HG03139 (cell line): Measurements from ENCODE around the gene LSM4.

Experiments used
- ATAC-seq: cut with Tn5 transposase; IDR thresholded peaks from one replicate; pipeline ENCODE4 v1.9.1; 2021; ENCODE audit not compliant: unreplicated experiment

Gene LSM4

DNA sequence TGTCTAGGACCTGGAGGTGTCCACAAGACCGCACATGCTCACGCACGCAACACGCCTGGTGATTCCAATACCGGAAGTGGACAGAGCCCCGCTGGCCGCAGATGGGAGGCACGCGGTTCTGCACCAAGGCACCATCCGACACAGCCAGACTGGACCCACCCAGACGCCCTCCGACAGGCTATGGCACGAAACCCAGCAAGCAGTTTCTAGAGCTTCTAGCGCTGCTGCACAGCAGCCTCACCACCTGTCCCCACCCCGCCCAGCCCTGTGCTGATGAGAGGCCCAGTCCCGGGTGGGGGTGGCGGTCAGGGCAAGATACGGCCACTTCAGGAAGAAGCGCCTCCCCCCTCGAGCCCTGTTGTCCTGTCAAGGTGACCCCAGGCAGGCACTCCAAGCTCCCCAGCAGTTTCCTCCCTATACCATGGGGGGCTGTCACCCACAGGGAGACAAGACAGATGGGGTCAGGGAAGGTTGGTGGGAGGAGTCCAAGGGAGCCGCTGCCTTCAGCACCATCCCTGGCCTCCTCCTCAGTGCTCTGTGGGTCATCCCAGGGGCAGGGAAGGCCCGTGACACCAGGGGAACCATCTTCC lies 11.3 kb downstream of the LSM4 start:
- no peak for ATAC-seq

DNA sequence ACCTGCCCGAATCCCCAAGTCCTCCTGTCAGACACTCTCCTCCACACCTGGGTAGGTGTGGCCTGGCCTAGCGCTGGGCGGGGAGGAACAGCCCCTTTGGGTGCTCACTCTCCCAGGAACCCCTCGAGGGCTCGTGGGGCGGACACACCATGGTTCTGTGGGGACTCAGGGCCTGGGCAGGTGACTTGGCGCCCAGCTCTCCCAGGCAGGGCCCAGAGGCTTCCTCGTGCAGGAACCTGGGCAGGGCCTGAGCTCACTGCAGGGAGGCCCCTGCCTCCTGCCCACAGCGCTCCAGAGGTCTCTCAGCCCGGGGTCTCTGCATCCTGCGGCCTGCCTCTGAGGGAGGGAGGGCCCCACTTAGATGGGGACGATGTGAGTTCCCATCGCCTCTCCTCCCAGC lies 11.9 kb downstream of the LSM4 start:
- no peak for ATAC-seq

DNA sequence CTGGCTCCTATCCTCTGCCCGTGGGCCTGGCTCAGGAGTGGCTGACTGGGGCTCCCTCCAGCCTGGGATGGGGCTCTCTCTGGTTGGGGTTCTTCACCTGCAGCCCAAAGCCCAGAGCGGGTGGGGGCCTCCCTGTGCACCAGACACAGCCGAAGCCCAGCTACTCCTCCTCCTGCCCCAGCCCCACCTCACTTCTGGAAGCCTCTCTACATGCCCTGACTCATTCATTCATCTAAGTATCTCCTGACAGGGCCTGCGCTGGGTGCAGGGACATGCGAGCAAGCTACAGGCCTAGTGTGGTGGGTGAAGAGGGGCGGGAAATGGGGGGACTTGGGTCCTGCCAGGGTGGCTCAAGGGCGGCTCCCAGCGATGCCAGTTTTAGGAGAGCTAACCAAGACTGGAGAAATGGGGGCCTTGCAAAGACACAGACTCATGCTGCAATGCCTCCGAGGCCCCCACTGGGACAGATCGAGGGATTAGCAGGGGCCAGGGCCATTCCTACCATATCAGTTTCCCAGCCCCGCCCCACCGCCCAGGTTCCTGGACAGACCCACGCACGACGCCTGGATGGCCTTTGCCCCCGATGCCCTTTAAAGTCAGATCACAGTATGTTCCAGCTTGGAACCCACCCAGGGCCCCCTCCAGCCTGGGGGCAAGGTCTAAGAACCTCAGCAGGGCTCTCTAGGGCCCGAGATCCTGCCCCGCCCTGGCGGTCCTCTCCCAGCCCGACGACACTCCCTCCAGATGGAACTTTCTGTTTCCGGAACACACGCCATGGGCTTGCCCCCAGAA lies 12.6 kb downstream of the LSM4 start:
- no peak for ATAC-seq

DNA sequence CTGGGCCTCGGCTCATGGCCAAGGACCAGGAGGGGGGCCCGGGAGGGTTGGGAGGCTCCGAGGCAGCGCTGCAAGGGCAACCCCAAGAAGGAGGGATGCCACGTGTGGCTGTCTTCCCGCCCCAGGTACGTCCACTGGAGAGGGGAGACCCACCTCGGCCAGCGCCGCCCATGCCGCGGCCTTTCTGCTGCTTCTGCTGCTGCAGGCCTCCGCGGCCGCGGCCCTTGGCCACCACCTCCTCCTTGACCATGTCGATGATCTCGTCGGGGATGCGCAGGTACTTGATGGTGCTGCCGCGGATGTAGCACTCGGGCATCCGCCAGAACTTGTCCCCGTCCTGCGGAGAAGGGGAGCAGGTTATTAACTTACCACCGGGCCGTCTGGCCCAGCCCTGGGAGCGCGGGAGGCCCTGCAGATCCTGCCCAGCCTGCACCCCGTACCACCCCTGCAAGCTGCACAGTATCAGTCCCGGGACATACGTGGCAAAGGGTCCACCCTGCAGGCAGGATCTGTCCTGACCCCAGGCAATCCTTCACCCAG lies 13.3 kb downstream of the LSM4 start:
- no peak for ATAC-seq

DNA sequence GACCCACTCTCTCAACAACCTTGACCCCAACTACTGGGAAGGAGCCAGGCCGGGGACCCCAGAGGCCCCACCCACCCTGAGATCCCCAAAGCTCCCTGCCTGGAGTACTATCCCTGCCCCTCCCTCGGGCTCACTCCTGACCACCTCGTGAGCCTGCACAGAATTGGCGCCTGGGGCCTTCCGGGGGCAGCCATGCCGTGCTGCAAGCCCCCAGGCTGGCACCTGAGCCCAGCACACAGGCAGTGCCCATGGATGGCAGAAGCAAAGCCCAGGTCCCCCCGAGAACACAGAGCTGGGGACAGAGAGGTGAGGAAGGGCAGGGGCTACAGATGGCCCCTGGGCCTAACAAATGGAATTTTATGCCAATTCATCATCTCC lies 13.9 kb downstream of the LSM4 start:
- no peak for ATAC-seq

DNA sequence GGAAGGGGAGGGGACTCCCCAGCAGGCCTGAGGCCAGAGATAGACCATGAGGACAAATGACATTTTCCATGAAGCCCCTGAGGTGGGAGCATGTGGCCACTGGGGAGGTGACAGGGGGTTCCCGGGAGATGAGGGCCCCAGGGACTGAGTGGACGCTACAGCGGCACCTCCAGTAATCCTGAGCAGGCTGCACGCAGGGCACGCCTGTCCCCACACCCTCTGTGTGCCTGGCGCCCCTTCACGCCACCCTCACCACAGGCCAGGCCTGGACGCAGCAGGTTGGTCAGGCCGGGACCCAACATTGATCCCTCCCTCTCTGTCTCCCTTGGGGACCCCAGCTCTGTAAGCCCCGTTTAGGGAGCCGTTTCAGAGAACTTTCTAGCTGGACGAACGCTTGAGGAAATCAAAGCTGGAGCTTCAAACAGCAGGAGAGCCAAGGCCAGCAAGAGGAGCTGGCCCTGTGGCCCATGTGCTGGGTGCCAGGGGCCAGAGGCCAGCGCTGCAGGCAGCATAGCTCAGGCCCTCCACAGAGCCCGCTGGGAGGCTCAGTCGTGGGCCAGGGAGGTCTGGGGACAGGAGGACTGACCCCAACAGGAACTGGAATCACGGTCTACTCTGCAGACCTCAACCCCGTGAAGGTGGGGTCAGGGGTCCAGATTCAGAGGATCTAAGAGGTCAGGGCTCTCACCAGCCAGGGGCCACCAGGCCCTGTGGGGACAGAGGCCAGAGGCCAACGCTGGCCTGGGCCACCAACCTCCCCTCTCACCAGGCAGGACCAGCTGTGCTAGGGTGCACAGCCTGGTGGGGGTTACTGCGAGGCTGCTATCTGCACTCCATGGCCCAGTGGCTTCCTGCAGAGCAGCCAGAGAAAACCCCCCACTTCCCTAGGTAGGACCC lies 14.6 kb downstream of the LSM4 start:
- no peak for ATAC-seq

DNA sequence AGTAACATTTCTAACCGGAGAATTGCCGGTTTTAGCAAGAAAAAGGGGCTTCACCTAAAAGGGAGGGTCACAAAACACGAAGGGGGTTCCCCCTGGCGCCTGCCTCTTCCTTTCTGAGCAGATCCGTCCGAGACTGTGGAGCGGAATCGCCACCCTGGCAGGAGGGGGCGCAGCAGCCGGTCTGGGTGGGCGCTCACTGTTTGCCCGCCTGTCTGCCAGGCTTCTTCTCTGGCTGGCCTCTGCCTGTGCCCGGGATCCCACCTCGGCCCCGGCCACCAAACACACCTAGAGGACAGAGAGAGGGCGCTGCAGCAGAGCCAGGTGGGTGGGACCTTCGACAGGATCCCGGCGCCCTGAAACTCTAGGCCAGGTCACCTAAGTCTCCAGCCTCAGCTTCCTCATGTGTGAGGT lies 15.6 kb downstream of the LSM4 start:
- ATAC-seq, result no peak

DNA sequence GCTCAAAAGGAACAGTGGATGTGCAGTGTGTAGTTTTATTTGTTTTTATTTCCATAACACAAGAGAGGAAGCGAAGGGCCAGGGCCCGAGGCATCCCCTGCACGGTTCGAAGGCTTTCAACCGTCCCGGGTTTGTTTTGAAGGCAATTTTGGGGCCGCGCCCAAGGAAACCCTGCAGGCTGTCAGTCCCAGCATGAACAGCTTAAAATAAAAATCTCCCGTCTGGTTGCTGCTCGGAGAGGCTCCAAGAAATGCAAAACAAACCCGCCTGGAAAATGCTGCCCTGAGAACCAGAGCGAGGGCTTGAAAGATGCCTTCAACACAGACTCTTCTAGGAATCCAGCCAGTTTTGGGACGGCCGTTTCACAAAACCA lies 16.0 kb downstream of the LSM4 start:
- no peak for ATAC-seq

DNA sequence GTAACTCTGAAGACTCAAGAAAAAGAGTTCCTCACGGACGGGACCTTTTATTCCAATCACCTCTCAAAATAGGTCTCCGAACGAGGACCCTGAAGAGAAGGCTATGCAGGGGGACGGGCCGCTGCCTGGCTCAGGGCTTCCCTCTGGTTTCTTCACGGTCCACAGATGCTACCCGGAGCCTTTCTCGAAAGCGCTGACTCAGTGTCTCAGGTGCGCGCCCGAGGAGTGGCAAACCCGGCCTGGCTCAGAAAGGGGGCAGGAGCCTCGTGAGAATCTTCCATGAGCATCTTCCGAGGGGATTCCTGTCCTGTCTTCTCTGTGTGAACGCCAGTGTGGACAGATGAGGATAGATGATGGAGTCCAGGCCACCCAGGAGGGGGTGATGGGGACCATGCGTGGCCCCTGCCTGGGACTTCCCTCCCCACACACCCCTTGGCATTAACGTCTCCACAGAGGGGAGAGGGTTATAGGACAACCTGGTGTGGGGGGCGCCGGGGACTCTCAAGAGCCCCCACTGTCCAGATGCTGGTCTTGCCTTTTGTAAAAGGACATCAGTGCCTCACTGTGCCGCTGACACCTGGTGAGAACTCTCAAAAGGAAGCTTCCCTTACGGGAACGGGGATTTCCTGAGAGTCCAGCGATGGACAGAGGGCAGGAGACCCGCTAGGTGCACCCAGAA lies 16.5 kb downstream of the LSM4 start:
- ATAC-seq, result no peak

DNA sequence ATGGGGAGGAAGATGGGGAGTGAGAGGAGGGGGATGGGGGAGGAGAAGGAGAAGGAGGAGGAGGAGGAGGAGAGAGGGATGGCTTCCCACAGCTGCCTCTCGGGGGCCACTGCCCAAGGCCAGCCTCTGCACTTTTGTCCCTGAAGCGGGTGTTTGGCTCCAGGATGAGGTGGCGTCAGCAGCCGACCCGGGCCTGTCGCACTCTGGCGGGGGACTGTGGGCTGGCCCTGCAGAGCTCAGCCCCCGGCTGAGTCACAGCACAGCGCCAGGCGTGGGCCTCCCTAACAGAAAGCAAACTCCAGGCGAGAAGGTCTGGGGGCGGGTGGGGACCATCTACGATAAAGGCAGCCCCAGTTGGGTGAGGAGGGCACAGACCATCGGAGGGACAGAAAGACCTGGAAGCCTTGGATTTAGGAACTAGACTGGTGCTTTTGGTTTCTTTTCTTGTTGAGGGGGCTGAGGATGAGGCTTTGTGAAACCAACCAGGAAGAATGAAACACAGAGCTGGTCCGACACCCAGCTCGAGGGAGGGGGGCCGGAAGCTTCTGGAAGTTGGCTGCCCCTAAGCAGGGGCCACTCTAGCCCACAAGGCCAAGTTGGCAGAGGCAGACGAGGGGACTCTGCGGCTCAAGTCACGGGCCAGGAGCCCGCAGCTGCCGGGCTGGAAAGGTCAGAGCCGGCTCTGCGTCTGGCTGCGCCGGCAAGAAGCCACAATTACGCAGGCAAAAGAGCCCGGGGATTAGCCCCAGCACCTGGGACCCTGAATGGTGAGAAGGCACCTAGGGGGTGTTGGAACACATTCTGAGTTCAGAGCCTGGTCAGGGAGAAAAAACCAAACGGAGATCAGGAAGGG lies 18.2 kb downstream of the LSM4 start:
- ATAC-seq, result no peak

DNA sequence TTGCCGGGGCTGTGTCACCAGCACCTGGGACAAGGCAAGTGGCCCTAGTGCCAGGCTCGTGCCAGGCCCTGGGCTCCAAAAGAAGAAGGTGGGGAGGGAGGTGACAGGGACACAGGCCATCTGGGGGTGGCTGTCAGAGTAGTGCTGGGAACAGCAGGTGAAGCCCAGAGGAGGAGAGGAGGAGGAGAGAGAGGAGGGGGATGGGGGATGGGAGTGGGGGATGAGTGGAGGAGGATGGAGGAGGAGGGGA lies 18.7 kb downstream of the LSM4 start:
- no peak for ATAC-seq

DNA sequence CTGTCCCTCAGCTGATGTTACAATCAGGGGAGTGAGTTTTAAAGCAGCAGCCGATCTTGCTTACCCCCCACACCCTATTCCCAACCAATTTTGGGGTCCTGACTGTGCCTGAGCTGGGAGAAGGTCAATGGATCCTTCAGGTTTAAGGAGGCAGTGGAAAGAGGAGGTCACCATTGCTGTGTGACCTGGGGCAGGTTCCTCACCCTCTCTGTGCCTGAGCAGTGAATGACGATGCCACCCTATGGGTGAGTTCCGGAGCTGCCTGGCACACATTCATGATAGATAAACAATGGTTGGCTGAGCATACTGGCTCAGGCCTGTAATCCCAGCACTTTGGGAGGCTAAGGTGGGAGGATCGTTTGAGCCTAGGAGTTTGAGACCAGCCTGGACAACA lies 21.2 kb downstream of the LSM4 start:
- ATAC-seq, result no peak

DNA sequence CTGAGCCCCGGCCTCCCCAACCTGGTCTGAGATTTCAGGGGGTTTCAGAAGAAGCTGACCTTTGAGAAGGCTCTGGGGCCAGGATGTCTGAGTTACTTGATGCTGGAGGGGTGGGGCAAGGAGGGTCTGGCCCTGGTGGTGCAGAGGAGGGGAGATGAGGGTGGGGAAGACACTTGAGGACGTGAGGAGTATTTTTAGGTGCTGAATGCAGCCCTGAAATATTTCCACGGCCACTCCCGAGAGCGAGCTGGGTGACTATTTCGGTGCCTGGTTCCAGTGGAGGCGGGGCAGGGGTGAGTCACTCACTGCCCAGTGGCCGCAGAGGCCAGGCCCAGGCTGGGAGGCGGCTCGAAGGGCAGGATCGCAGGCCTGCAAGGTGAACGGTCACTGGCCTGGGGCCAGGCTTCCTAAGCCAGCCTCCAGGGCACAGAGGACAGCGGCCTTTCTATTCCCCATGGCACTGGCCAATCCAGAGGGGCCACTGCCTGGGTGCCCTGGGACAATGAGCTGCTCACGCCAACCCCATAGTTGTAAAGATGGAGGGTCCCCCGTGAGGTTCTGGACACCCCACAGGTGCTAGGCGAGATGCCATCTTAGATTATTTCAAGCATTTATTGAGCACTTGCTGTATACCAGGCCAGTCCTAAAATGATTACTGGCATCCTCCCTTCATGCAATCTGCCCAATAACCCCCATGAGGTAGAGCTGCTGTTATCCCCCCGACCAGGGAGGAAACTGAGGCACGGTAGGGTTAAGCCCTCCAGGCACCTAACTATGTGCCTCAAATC lies 21.8 kb downstream of the LSM4 start:
- no peak for ATAC-seq

DNA sequence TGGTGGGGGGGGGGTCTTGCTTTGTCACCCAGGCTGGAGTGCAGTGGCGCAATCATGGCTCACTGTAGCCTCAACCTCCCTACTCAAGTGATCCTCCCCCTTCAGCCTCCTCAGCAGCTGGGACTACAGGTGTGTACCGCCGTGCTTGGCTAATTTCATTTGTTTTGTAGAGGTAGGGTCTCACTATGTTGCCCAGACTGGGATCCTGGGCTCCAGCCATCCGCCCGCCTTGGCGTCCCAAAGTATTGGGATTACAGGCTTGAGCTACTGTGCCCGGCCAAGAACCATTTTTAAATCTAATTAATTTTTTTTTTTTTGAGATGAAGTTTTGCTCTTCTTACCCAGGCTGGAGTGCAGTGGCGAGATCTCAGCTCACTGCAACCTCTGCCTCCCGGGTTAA lies 23.2 kb downstream of the LSM4 start:
- no peak for ATAC-seq

DNA sequence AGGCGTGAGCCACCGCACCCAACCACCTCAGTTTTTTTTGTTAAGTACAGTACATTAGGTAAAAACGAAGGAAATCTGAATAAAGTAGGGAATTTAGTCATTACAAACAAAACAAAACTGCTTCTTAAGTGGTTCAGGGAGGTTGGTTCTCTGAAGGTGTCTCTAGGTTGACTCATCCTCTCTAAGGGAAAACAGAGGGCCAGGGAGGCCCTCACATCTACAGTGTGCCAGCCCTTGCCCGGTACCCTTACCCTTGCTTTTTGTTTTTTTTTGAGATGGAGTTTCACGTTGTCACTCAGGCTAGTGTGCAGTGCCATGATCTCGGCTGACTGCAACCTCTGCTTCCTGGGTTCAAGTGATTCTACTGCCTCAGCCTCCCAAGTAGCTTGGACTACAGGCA lies 24.3 kb downstream of the LSM4 start:
- ATAC-seq, result no peak

DNA sequence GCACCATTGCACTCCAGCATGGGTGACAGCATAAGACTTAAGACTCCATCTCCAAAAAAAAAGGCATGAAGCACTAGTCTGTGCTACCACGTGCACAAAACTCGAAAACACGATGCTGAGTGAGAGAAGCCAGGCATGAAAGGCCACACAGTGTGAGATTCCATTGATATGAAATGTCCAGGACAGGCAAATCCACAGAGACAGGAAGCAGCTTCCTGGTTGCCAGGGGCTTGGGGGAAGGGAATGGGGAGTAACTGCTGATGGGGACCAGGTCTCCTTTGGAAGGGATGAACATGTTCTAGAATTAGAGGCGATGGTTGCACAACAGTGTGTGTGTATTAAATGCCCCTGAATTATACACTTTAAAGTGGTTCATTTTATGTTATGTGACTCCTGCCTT lies 25.6 kb downstream of the LSM4 start:
- no peak for ATAC-seq

DNA sequence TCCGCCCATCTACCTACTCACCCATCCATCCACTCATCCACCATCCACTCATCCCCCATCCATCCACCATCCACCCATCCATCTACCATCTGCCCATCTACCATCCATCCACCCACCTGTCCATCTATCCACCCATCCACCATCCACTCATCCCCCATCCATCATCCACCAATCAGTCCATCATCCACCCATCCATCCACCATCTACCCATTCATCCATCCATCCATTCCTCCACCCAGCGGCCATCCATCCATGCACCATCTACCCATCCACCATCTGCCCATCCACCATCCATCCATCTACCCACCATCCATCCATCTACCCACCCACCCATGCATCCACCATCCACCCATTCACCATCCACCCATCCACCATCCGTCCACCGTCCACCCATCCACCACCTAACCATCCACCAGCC lies 27.8 kb downstream of the LSM4 start:
- no peak for ATAC-seq

DNA sequence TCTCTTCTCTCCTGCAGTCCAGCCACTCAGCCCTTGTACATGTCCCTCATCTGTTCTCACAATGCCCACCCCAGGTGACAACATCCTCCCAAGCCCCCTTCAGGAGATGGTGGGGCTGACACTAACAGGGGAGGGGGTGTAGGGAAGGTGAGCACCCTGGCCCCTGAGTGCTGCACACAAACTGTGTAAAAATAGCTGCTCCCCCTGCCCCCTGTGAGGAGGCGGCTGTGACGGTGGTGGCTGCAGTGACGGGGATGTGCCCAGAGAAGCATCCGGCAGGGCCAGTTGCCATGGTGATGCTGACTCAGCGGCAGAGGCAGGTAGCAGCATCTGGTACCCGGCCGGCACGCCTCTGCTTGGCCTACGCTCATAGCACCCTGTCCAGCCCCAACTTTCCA lies 28.4 kb downstream of the LSM4 start:
- ATAC-seq, result no peak

DNA sequence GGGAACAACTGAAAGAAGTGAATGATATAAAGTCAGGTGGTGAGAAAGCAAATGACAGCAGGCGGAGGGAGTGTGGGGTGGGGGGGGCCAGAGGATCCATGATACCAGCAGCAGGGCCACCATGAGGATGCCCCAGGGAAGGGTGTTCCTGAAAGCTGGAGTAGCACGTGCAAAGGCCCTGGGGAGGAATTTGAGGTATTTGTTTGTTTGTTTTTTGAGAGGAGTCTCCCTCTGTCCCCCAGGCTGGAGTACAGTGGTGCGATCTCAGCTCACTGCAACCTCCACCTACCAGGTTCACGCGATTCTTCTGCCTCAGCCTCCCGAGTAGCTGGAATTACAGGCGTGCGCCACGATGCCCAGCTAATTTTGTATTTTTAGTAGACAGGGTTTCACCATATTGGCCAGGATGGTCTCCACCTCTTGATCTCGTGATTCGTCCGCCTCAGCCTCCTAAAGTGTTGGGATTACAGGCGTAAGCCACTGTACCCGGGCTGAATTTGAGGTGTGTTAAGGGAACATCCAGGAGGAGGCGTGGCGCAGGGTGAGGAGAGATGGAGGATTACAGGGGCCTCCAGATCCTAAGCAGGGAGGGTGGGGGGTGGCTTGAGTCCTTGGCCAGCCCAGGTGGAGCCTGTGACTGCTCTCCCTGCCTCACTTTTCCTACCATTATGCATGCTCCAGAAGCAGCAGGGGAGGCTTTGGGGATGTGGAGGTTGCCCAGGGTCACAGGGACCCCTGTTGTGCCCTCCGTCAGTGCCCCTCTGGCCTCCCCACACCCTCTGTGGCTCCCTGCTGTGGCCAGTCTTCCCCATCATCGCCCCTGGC lies 29.0 kb downstream of the LSM4 start:
- no peak for ATAC-seq
